Measurements from ENCODE around the gene FLOT1.

GRCh38 chr6:30747902-30748769, 5.6 kb upstream of the FLOT1 start:
- TF ChIP-seq POLR2A (IDR thresholded peaks at IDR 0.05; ENCODE audit: low read length) (no peak), CTCF (IDR thresholded peaks at IDR 0.05) (no peak), HOXA7 (CRISPR knock-in tag; IDR thresholded peaks at IDR 0.05) (no peak), MAX (IDR thresholded peaks at IDR 0.05) (peak; percentile 55; the same call in 1 of the 2 replicates), CHD2 (IDR thresholded peaks at IDR 0.05; ENCODE audit: low read length, partially characterized antibody) (no peak), MYC (IDR thresholded peaks at IDR 0.05; ENCODE audit: borderline replicate concordance, low read length) (0 out of 2 replicates have a peak, but pooled peaks have one; percentile 50), NR3C1 (IDR thresholded peaks at IDR 0.05) (no peak), EHMT2 (IDR thresholded peaks at IDR 0.05; ENCODE audit: low read depth) (no peak), BHLHE40 (IDR thresholded peaks at IDR 0.05; ENCODE audit: low read depth, low read length) (no peak), RNF2 (IDR thresholded peaks at IDR 0.05; ENCODE audit: borderline replicate concordance, low read depth) (no peak), TP53 (CRISPR knock-in tag; IDR thresholded peaks at IDR 0.05) (no peak), HEYL (CRISPR knock-in tag; IDR thresholded peaks at IDR 0.05) (peak; percentile 65; the same call in 1 of the 2 replicates), EHF (CRISPR knock-in tag; IDR thresholded peaks at IDR 0.05) (no peak), EP300 (IDR thresholded peaks at IDR 0.05) (no peak; a peak in 1 of 5 replicates)

Measured in A549 (cell line).